HPDE6-E6E7 (cell line): ENCODE measurements around the gene EIF4ENIF1.
"Not testable (repeated sequence)": the region's sequence is repeated elsewhere in the genome, so short reads cannot be mapped to it uniquely, and the experiment has no call there.

Source experiments
- DNase-seq: peaks from one replicate; pipeline ENCODE4 v3.0.0; 2011; ENCODE audit warnings: missing footprints; ENCODE audit errors: extremely low spot score

Gene EIF4ENIF1

GRCh38 chr22:31492151-31492550 is 2.5 kb upstream of the EIF4ENIF1 start:
- DNase-seq, result no peak

- no peak for DNase-seq
These were observed 1.7 kb upstream of the EIF4ENIF1 start for GRCh38 chr22:31491218-31491962.

DNA sequence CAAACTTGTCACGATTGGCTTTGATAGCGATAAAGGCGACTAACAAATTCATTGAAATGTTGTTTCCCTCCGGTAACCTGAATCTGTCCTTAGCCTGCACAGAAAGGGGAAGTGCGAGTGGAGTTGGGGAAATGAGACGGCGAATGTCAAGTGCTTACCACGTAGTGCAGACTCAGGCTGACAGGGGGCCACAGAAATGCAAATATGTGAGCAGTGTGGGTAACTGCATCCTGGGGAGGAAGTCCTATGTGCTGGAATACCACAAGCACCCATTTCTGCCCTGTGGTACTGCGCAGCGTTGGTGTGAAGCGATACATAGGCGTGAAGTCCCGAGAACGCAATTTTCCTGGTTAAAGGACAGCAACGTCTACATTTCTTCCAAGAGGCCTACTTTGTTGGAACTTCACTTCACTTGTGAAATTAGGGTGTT is 869 bp upstream of the EIF4ENIF1 start:
- DNase-seq, result peak; percentile 37

DNA sequence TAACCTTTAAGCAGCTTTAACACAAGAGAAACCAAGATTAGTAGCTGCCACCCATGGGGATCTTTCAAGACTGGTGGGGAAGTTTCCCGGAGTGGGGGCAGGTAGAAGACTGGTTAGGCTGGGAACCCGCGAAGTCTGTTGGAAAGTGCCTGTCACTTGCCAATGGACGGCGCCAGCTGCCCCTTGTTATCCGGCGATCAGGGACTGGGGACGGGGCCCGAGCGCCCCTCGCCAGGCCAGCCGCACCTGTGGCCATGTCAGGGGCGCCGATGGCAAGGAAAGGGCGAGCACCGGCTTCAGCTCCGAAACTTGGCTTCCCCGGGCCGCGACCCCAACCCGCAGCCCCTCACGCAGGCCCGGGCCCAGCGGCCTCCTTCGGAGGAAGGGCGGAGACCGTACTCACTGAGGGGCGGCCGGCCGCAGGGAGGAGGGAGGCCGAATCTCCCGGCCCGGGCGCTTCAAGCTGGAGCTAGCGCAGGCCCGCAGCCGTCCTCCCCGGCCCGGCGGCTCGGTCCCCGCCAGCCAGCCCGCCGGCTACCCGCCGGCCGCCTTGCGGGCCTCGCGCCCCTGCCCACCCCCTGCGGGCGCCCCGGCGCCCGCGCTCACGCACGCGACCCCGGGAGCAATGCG is 539 bp downstream of the EIF4ENIF1 start:
- peak; percentile 37 for DNase-seq

- no peak for DNase-seq
These were observed 1.2 kb downstream of the EIF4ENIF1 start for GRCh38 chr22:31488346-31488883.

GRCh38 chr22:31486951-31487350 is 2.7 kb downstream of the EIF4ENIF1 start:
- no peak for DNase-seq

GRCh38 chr22:31486369-31486768 is 3.3 kb downstream of the EIF4ENIF1 start:
- DNase-seq, result not testable (repeated sequence)

- not testable (repeated sequence) for DNase-seq
These were observed 7.2 kb downstream of the EIF4ENIF1 start for GRCh38 chr22:31482470-31482869.

- DNase-seq, result no peak
These were observed 8.5 kb downstream of the EIF4ENIF1 start for GRCh38 chr22:31481129-31481528.

GRCh38 chr22:31477329-31477728 is 12.3 kb downstream of the EIF4ENIF1 start:
- DNase-seq, result no peak

DNA sequence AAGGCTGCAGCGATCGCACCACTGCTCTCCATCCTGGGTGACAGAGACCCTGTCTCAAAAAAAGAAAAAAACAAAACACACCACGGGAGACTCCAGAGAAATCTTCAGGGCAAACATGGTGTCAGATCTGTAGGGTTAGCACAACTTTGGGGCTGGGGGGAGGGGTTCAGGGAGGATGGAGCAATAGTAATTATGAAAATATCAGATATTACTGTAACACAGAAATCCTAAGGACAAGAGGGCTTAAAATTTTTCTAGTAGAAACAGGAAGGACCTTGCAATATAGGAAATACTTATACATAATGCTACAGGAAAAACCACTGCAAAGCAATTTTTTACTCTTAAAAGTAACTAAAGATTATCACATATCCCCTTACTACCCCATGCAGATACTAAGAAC is 13.8 kb downstream of the EIF4ENIF1 start:
- DNase-seq, result no peak

DNA sequence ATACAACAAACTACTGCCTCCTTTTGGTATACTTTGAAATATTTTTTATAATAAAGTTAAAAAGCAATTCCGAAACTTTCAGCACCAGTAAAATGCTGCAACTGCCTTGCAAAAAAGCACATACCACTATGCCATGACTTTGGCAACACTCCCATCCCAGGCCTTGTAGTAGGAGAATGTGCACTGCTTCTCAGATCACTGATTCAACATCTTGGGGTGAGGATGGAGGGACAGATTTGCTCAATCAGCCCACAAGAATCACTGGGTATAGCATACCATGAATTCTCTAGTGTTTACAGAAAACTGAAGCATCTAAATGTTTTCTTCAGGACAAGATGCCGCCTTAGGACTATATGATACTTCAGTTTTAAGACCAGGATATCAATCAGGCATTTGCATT is 14.9 kb downstream of the EIF4ENIF1 start:
- DNase-seq, result no peak

DNA sequence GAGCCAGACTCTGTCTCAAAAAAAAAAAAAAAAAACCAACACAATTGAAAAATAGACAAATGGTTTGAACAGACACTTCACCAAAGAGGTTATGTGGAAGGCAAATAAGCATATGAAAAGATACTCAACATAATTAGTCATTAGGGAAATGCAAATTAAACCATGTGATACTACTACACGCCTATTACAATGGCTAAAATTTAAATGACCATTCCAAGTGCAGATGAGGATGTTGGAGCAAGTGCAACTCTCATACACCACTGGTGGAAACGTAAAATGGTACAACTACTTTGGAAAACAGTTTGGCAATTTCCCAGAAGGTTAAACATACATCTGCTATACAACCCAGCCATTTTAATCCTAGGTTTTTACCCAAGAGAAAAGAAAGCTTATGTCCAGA is 24.3 kb downstream of the EIF4ENIF1 start:
- no peak for DNase-seq

DNA sequence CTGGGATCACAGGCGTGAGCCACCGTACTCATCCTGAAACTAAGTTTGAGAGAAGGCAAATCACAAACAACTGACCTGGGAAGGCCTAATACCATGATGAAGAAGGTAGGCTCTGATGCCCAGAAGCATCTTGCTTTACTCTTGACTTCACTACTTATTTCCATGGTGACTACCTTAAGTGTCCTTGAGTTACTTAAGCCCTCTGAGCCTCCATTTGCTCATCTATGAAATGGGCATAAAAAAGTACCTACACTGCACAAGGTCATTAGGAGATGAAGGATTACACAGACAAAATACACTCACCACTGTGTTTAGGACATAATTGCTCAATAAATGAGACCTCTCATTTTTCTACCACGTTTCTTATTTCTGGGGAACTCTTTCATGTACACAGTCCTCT is 27.9 kb downstream of the EIF4ENIF1 start:
- DNase-seq, result no peak

GRCh38 chr22:31451709-31452571 is 37.7 kb downstream of the EIF4ENIF1 start:
- peak; percentile 43 for DNase-seq

GRCh38 chr22:31449506-31449905 is 40.1 kb downstream of the EIF4ENIF1 start:
- DNase-seq, result no peak

- DNase-seq, result no peak
These were observed 41.3 kb downstream of the EIF4ENIF1 start for GRCh38 chr22:31448382-31448781.

DNA sequence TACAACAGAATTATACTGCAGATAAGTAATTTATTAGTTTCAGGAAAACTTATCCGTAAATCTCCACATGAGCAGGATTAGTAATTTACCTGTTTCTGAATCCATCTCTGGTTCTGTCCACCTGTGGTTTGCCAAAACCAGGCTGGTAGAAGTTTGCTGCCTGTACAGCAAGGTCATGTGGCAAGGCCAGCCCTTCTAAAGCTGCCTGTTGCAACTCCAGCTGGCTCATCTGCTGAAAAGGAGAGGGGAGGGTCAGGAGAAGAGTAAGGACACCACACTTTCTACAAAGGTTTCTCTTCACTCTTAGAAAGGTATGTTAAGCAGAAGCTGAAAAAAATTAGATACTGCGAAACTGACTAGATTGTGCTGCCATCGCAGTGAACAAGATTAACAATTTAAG is 42.3 kb downstream of the EIF4ENIF1 start:
- DNase-seq, result no peak

GRCh38 chr22:31446767-31447166 is 42.9 kb downstream of the EIF4ENIF1 start:
- no peak for DNase-seq

DNA sequence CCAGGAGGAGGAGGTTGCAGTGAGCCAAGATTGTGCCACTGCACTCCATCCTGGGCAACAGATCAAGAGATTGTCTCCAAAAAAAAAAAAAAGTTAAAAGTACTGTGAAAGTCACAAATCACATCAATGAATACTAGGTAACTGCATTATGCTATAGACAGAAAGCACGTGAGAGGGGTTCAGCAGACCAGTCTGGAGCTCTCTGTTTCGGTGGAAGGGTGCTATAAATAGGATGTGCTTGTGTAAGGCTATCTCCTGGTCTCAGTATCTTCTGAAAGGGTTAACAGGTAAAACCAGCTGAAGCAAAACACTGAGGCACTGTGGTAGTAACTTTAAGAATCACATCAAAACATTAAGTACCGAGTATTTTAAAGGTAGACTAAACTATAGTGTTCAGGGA is 43.4 kb downstream of the EIF4ENIF1 start:
- DNase-seq, result no peak

- no peak for DNase-seq
These were observed 44.0 kb downstream of the EIF4ENIF1 start for GRCh38 chr22:31445642-31446041.

GRCh38 chr22:31443516-31443915 is 46.1 kb downstream of the EIF4ENIF1 start:
- no peak for DNase-seq
